IMR-90 (cell line): Measurements from ENCODE around the gene PCBP4. TPM values are rescaled to one million over a fixed set of nuclear protein-coding genes. Genes with fewer than 3 reads are reported as not detected.

Experiments
- ATAC-seq: fragments of 200-7000 bp; cut with Tn5 transposase; 2 replicates; pipeline ENCODE4 v1.9.1; 2020; ENCODE audit warnings: low read depth, mild to moderate bottlenecking, moderate library complexity
- BruUV-seq: library from RNA; stranded (reverse); fragments of 400-500 nt; replicated peaks from 2 replicates; lab custom pipeline; 2021; lab: Mats Ljungman, UMichigan
- CTCF ChIA-PET: fragments of 300-600 bp; formaldehyde crosslinking; extraction: SDS; loops from one replicate; lab custom pipeline; 2021; ENCODE audit warnings: antibody characterized with exemption; lab: Yijun Ruan, JAX
- POLR2A ChIA-PET: fragments of 300-600 bp; sonication (Branson Sonifier 250); formaldehyde crosslinking; loops from one replicate; lab custom pipeline; 2022; ENCODE audit warnings: antibody characterized with exemption; ENCODE audit not compliant: unreplicated experiment; lab: Charles Lee
- DNase-seq: peaks from one replicate; pipeline ENCODE4 v3.0.0; 2013
- H2AFZ ChIP-seq: replicated peaks from 2 replicates; pipeline ENCODE3; 2013; ENCODE audit warnings: low read length, mild to moderate bottlenecking; ENCODE audit not compliant: poor library complexity
- H2AK5ac ChIP-seq: 2 replicates; pipeline ENCODE4 v1.6.1; 2013; ENCODE audit warnings: low read depth, low read length, inconsistent platforms
- H2AK9ac ChIP-seq: replicated peaks from 2 replicates; pipeline ENCODE3; 2013; ENCODE audit warnings: mild to moderate bottlenecking, low read depth, low read length, moderate library complexity; ENCODE audit not compliant: poor library complexity
- H2BK120ac ChIP-seq: 2 replicates; pipeline ENCODE4 v1.6.1; 2013; ENCODE audit warnings: low read depth, low read length, inconsistent platforms
- H2BK15ac ChIP-seq: 3 replicates; pipeline ENCODE4 v1.6.1; 2013; ENCODE audit warnings: low read depth, low read length, inconsistent platforms
- H2BK20ac ChIP-seq: 2 replicates; pipeline ENCODE4 v1.6.1; 2013; ENCODE audit warnings: low read depth, mild to moderate bottlenecking, inconsistent platforms, low read length, moderate library complexity
- H2BK5ac ChIP-seq: 2 replicates; pipeline ENCODE4 v1.6.1; 2013; ENCODE audit warnings: mild to moderate bottlenecking, low read depth, low read length, inconsistent platforms; ENCODE audit not compliant: poor library complexity, severe bottlenecking
- H3K14ac ChIP-seq: replicated peaks from 2 replicates; pipeline ENCODE4 v1.6.1; 2013; ENCODE audit warnings: low read depth, low read length, inconsistent platforms
- H3K18ac ChIP-seq: 2 replicates; pipeline ENCODE4 v1.6.1; 2013; ENCODE audit warnings: low read depth, low read length, control low read depth
- H3K23ac ChIP-seq: 2 replicates; pipeline ENCODE4 v1.6.1; 2013; ENCODE audit warnings: low read depth, low read length, inconsistent platforms
- H3K27ac ChIP-seq: 2 replicates; pipeline ENCODE4 v1.5.1; 2013; ENCODE audit warnings: mild to moderate bottlenecking, control low read depth, low read length; ENCODE audit not compliant: insufficient read depth
- H3K27me3 ChIP-seq: 2 replicates; pipeline ENCODE4 v1.6.1; 2013; ENCODE audit warnings: low read length; ENCODE audit not compliant: control insufficient read depth, insufficient read depth
- H3K36me3 ChIP-seq: 2 replicates; pipeline ENCODE4 v1.6.1; 2013; ENCODE audit warnings: low read length, mixed read lengths; ENCODE audit not compliant: control insufficient read depth, insufficient read depth
- H3K4ac ChIP-seq: 2 replicates; pipeline ENCODE4 v1.6.1; 2013; ENCODE audit warnings: low read depth, low read length, inconsistent platforms
- H3K4me1 ChIP-seq: 2 replicates; pipeline ENCODE4 v1.6.1; 2013; ENCODE audit warnings: low read length, mixed read lengths; ENCODE audit not compliant: control insufficient read depth, insufficient read depth
- H3K4me2 ChIP-seq: 2 replicates; pipeline ENCODE4 v1.6.1; 2013; ENCODE audit warnings: low read depth, mild to moderate bottlenecking, control low read depth, low read length, moderate library complexity
- H3K4me3 ChIP-seq: 2 replicates; pipeline ENCODE4 v1.5.1; 2013; ENCODE audit warnings: low read depth, mild to moderate bottlenecking, control low read depth, low read length, moderate library complexity; ENCODE audit not compliant: insufficient read depth
- H3K56ac ChIP-seq: 2 replicates; pipeline ENCODE4 v1.6.1; 2013; ENCODE audit warnings: low read length, inconsistent platforms; ENCODE audit not compliant: insufficient read depth; ENCODE audit errors: extremely low read depth
- H3K79me1 ChIP-seq, 2 experiments: 2 replicates each; pipeline ENCODE4 v1.6.1; 2013; ENCODE audit warnings: low read length in 2 of 2, inconsistent platforms in 1 of 2, low read depth in 1 of 2
- H3K9ac ChIP-seq: 2 replicates; pipeline ENCODE4 v1.6.1; 2013; ENCODE audit warnings: low read depth, low read length, control low read depth
- H3K9me1 ChIP-seq: 2 replicates; pipeline ENCODE4 v1.6.1; 2013; ENCODE audit warnings: low read length, inconsistent platforms; ENCODE audit not compliant: insufficient read depth
- H3K9me3 ChIP-seq: 2 replicates; pipeline ENCODE4 v1.6.1; 2013; ENCODE audit warnings: low read length; ENCODE audit not compliant: control insufficient read depth, insufficient read depth
- H4K20me1 ChIP-seq: 2 replicates; pipeline ENCODE4 v1.6.1; 2013; ENCODE audit warnings: low read length, inconsistent platforms; ENCODE audit not compliant: insufficient read depth
- H4K5ac ChIP-seq: 2 replicates; pipeline ENCODE4 v1.6.1; 2013; ENCODE audit warnings: mild to moderate bottlenecking, low read depth, low read length, control low read depth
- H4K8ac ChIP-seq, 2 experiments: 2 replicates each; pipeline ENCODE4 v1.6.1; 2013; ENCODE audit warnings: low read depth in 2 of 2, low read length in 2 of 2, control low read depth in 1 of 2, inconsistent platforms in 1 of 2
- H4K91ac ChIP-seq: 2 replicates; pipeline ENCODE4 v1.6.1; 2013; ENCODE audit warnings: low read depth, low read length, inconsistent platforms; ENCODE audit not compliant: insufficient read depth
- BHLHE40 ChIP-seq: fragments of 150-350 bp; IDR thresholded peaks from 2 replicates; pipeline ENCODE4 v1.6.1; 2016; ENCODE audit warnings: mild to moderate bottlenecking, low read depth, low read length
- CEBPB ChIP-seq: IDR thresholded peaks from 2 replicates; pipeline ENCODE4 v1.6.1; 2012; ENCODE audit warnings: low read depth, low read length, improper control_type of control experiment
- CHD1 ChIP-seq: IDR thresholded peaks from 2 replicates; pipeline ENCODE4 v1.6.1; 2012; ENCODE audit warnings: low read depth, low read length, improper control_type of control experiment
- CTCF ChIP-seq: conservative IDR thresholded peaks from 2 replicates; pipeline ENCODE4 v1.5.1; 2012; ENCODE audit warnings: mild to moderate bottlenecking, low read depth, low read length, improper control_type of control experiment
- ELK1 ChIP-seq: fragments of 150-350 bp; IDR thresholded peaks from 2 replicates; pipeline ENCODE4 v1.6.1; 2016; ENCODE audit warnings: low read depth, mild to moderate bottlenecking, low read length, moderate library complexity, borderline replicate concordance
- FOS ChIP-seq: fragments of 150-350 bp; IDR thresholded peaks from 2 replicates; pipeline ENCODE4 v1.6.1; 2016; ENCODE audit warnings: low read depth, low read length
- MAFK ChIP-seq: IDR thresholded peaks from 2 replicates; pipeline ENCODE4 v1.6.1; 2012; ENCODE audit warnings: low read depth, low read length, improper control_type of control experiment
- POLR2A ChIP-seq: IDR thresholded peaks from 2 replicates; pipeline ENCODE4 v1.6.1; 2012; ENCODE audit warnings: mild to moderate bottlenecking, low read depth, low read length
- RCOR1 ChIP-seq: IDR thresholded peaks from 2 replicates; pipeline ENCODE4 v1.6.1; 2012; ENCODE audit warnings: mild to moderate bottlenecking, low read length, improper control_type of control experiment; ENCODE audit not compliant: insufficient replicate concordance
- RFX5 ChIP-seq: IDR thresholded peaks from 2 replicates; pipeline ENCODE4 v1.8.0; 2012; ENCODE audit warnings: low read depth, mild to moderate bottlenecking, low read length, moderate library complexity
- USF2 ChIP-seq: fragments of 150-350 bp; IDR thresholded peaks from 2 replicates; pipeline ENCODE4 v1.6.1; 2017; ENCODE audit warnings: mild to moderate bottlenecking, antibody characterized with exemption, low read length, low read depth
- WGBS, 2 experiments: methylation state at CpG; one replicate each; pipeline versions ENCODE4 v1.1.5 to v1.1.7; 2013; ENCODE audit warnings: missing lambda C conversion rate in 2 of 2; ENCODE audit not compliant: insufficient read length in 1 of 2; ENCODE audit errors: extremely low coverage in 2 of 2; 5-methylcytosine and 5-hydroxymethylcytosine counted together
- dilution Hi-C: fragments of 300-500 bp; cut with HindIII; formaldehyde crosslinking; loops from one replicate; pipeline ENCODE4 v1.14.3; 2018; ENCODE audit warnings: low sequenced_read_pairs; ENCODE audit not compliant: unreplicated experiment
- in situ Hi-C: fragments of 300-500 bp; cut with MboI; formaldehyde crosslinking; loops from 3 replicates; pipeline ENCODE4 v1.14.3; 2019; ENCODE audit warnings: low sequenced_read_pairs, inconsistent platforms, mixed read lengths
- intact Hi-C: fragments of 100-400 bp; cut with micrococcal nuclease; formaldehyde crosslinking; loops from 2 replicates; pipeline ENCODE4 v1.10.0; 2022
- polyA plus RNA-seq, 3 experiments: library from polyadenylated mRNA; depleted of rRNA; stranded (reverse); fragments of >200 nt; gene quantifications; 2 replicates each; pipeline ENCODE4 v1.2.3, GENCODE V29; 2012; ENCODE audit warnings: low replicate concordance in 1 of 3
- total RNA-seq: library from RNA; depleted of rRNA; stranded (reverse); fragments of >200 nt; gene quantifications from 2 replicates; pipeline ENCODE4 v1.2.3, GENCODE V29; 2012

Gene PCBP4
- total and polyA plus RNA-seq, 2 of the 4 experiments (the other 2 are of a cell fraction): 70.8 to 110 TPM

GRCh38 chr3:51994530-51994929 lies 27.3 kb upstream of the PCBP4 start:
- Histone ChIP-seq H3K27ac (peak overlapping the region; percentile 48), H3K4me2 (peak overlapping the region; percentile 76), H3K4ac (peak overlapping the region; percentile 96; the same call in 1 of the 2 replicates), H4K20me1 (peaks cover 18% of the 10 kb centered on the region; the same call in 1 of the 2 replicates), H3K23ac (peak overlapping the region; percentile 67; the same call in 1 of the 2 replicates), H3K4me3 (peak overlapping the region; percentile 77; the same call in 1 of the 2 replicates), H4K5ac (no peak overlapping the region), H2AK9ac (peak overlapping the region; percentile 98), H3K14ac (peak overlapping the region; percentile 57; the same call in 1 of the 2 replicates), H4K8ac (peak overlapping the region; percentile 94 to 95; a peak in 2 of 4 replicates), H3K27me3 (no peaks in the 10 kb centered on the region), H3K79me1 (peaks cover 24 to 40% of the 10 kb centered on the region in 2 experiments; a peak in 3 of 4 replicates), H3K9ac (peak overlapping the region; percentile 95), H3K36me3 (peaks cover 29% of the 10 kb centered on the region), H2AFZ (no peak overlapping the region), H2AK5ac (peak overlapping the region; percentile 57; the same call in 1 of the 2 replicates), H2BK120ac (no peak overlapping the region), H2BK20ac (no peak overlapping the region), H3K9me3 (no peaks in the 10 kb centered on the region), H2BK5ac (no peak overlapping the region), H2BK15ac (no peak overlapping the region), H3K9me1 (peaks cover 3% of the 10 kb centered on the region), H3K18ac (no peak overlapping the region), H3K4me1 (peaks cover 7% of the 10 kb centered on the region), H3K56ac (peak overlapping the region; percentile 85; the same call in 1 of the 2 replicates), H4K91ac (0 out of 2 replicates have a peak overlapping the region, but pooled peaks have one; percentile 21)
- no TSS peak for BruUV-seq
- ChIA-PET POLR2A (interaction anchor here (0.6 kb wide), 1 partner anchor 52 kb away, joined by 4 read pairs; no protein-coding TSS in a partner anchor), CTCF (interaction anchor here (1.3 kb wide), 1 partner anchor 21 kb away, joined by 5 read pairs; the partner anchor contains the start of gene ABHD14B)
- intact Hi-C loops (loop anchor here (2.0 kb wide), 1 partner anchor 52 kb away; the partner anchor contains the start of gene PARP3), dilution Hi-C loops (no loop called here), in situ Hi-C loops (no loop called here)
- no CpG with 5 or more reads among the region's 2 CpGs for WGBS, 2 experiments
- no peak for TF ChIP-seq RFX5
- TF ChIP-seq BHLHE40: no peak
- no peak for TF ChIP-seq POLR2A
- no peak for TF ChIP-seq MAFK
- no peak for TF ChIP-seq CHD1
- no peak for TF ChIP-seq ELK1
- TF ChIP-seq CTCF: no peak
- no peak for TF ChIP-seq USF2
- TF ChIP-seq FOS: no peak
- no peak for TF ChIP-seq CEBPB
- no peak for TF ChIP-seq RCOR1
- ATAC-seq (no peak), DNase-seq (no peak)
